ENCODE measurements around the gene AACS. TPM values are rescaled to one million over a fixed set of nuclear protein-coding genes. Genes with fewer than 3 reads are reported as not detected.

Gene AACS
- total and polyA plus RNA-seq, 2 of the 4 experiments (the other 2 are of a cell fraction), result 22.0 to 24.9 TPM

DNA sequence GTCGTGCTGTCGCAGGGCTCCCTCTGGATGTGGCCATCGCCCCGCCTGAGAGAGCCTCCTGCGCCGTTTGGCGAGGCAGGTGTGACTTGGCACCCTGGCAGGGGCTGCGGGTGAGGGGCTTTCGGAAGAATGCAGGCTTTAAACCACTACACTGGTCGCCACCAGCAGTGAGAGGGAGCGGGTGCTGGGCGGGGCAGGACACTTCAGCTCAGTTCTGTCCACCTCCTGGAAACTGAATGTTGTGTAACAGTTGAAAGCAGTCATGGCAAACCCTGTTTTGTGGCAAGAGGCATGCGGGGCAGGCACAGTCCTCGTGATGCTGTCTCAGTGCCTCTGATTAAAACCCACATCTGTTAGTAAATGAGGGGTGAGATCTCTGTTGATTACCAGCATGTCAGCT, 55.9 kb downstream of the AACS start:
- dilution Hi-C loops (cut with HindIII; ENCODE audit: low sequenced_read_pairs, unreplicated experiment), result no loop called here
- H4K91ac ChIP-seq (ENCODE audit: insufficient read depth, low read depth, low read length), result no peak overlapping the region
- DNase-seq, result no peak
- H2AFZ ChIP-seq (replicated peaks; ENCODE audit: low read length, poor library complexity), result no peak overlapping the region
- H3K27ac ChIP-seq (ENCODE audit: insufficient read depth, low read length), result no peak overlapping the region
- in situ Hi-C loops (cut with MboI; ENCODE audit: low sequenced_read_pairs), result no loop called here
- no peak overlapping the region for H3K23ac ChIP-seq (ENCODE audit: low read depth, low read length)
- H3K14ac ChIP-seq (replicated peaks; ENCODE audit: low read depth, low read length), result no peak overlapping the region
- no peak overlapping the region for H2AK5ac ChIP-seq (ENCODE audit: low read depth, low read length)
- ChIA-PET CTCF (no interaction called here), POLR2A (ENCODE audit: unreplicated experiment) (no interaction called here)
- H3K4me2 ChIP-seq (ENCODE audit: low read depth, low read length), result no peak overlapping the region
- no peak overlapping the region for H3K18ac ChIP-seq (ENCODE audit: low read depth, low read length)
- no peaks in the 10 kb centered on the region for H3K27me3 ChIP-seq (ENCODE audit: control insufficient read depth, insufficient read depth, low read length)
- 90% methylated on average over 2 of the region's 14 CpGs; no CpG with 5 or more reads in 1 of the 2 experiments for WGBS, 2 experiments (ENCODE audit: extremely low coverage in 2 of 2, insufficient read length in 1 of 2)
- no peak overlapping the region for H3K9ac ChIP-seq (ENCODE audit: low read depth, low read length)
- H2BK15ac ChIP-seq (ENCODE audit: low read depth, low read length), result no peak overlapping the region
- intact Hi-C loops (cut with micrococcal nuclease), result no loop called here
- no peak overlapping the region for H4K8ac ChIP-seq (ENCODE audit: low read depth in 2 of 2, low read length in 2 of 2)
- no peak overlapping the region for H4K5ac ChIP-seq (ENCODE audit: low read depth, low read length)
- H3K56ac ChIP-seq (ENCODE audit: extremely low read depth, insufficient read depth, low read length), result no peak overlapping the region
- no peaks in the 10 kb centered on the region for H3K9me3 ChIP-seq (ENCODE audit: control insufficient read depth, insufficient read depth, low read length)
- no peak overlapping the region for H3K4me3 ChIP-seq (ENCODE audit: insufficient read depth, low read depth, low read length)
- no peak overlapping the region for H2BK120ac ChIP-seq (ENCODE audit: low read depth, low read length)
- no peak overlapping the region for H2BK20ac ChIP-seq (ENCODE audit: low read depth, low read length)
- H2BK5ac ChIP-seq (ENCODE audit: low read depth, low read length, poor library complexity, severe bottlenecking), result no peak overlapping the region
- no peak overlapping the region for H3K4ac ChIP-seq (ENCODE audit: low read depth, low read length)
- H4K20me1 ChIP-seq (ENCODE audit: insufficient read depth, low read length), result no peaks in the 10 kb centered on the region
- H3K9me1 ChIP-seq (ENCODE audit: insufficient read depth, low read length), result peaks cover 9% of the 10 kb centered on the region; the same call in 1 of the 2 replicates
- H3K4me1 ChIP-seq (ENCODE audit: control insufficient read depth, insufficient read depth, low read length), result no peaks in the 10 kb centered on the region
- peaks cover 23% of the 10 kb centered on the region for H3K36me3 ChIP-seq (ENCODE audit: control insufficient read depth, insufficient read depth, low read length)
- H2AK9ac ChIP-seq (replicated peaks; ENCODE audit: low read depth, low read length, poor library complexity), result no peak overlapping the region
- TF ChIP-seq, protein P1, sequence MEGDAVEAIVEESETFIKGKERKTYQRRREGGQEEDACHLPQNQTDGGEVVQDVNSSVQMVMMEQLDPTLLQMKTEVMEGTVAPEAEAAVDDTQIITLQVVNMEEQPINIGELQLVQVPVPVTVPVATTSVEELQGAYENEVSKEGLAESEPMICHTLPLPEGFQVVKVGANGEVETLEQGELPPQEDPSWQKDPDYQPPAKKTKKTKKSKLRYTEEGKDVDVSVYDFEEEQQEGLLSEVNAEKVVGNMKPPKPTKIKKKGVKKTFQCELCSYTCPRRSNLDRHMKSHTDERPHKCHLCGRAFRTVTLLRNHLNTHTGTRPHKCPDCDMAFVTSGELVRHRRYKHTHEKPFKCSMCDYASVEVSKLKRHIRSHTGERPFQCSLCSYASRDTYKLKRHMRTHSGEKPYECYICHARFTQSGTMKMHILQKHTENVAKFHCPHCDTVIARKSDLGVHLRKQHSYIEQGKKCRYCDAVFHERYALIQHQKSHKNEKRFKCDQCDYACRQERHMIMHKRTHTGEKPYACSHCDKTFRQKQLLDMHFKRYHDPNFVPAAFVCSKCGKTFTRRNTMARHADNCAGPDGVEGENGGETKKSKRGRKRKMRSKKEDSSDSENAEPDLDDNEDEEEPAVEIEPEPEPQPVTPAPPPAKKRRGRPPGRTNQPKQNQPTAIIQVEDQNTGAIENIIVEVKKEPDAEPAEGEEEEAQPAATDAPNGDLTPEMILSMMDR (conservative IDR thresholded peaks at IDR 0.05; ENCODE audit: low read depth, low read length), result no peak
- TF ChIP-seq, protein P2, sequence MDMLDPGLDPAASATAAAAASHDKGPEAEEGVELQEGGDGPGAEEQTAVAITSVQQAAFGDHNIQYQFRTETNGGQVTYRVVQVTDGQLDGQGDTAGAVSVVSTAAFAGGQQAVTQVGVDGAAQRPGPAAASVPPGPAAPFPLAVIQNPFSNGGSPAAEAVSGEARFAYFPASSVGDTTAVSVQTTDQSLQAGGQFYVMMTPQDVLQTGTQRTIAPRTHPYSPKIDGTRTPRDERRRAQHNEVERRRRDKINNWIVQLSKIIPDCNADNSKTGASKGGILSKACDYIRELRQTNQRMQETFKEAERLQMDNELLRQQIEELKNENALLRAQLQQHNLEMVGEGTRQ (IDR thresholded peaks at IDR 0.05; ENCODE audit: low read depth, low read length), result no peak
- TF ChIP-seq BHLHE40 (IDR thresholded peaks at IDR 0.05; ENCODE audit: low read depth, low read length) (no peak), SMC3 (IDR thresholded peaks at IDR 0.05; ENCODE audit: low read depth, low read length) (no peak), ELK1 (IDR thresholded peaks at IDR 0.05; ENCODE audit: borderline replicate concordance, low read depth, low read length) (no peak)
- no peaks in the 10 kb centered on the region; a peak in 1 of 4 replicates for H3K79me1 ChIP-seq (ENCODE audit: low read depth in 1 of 2, low read length in 2 of 2)
- BruUV-seq (replicated peaks), result no TSS peak
- ATAC-seq (ENCODE audit: low read depth), result peak; percentile 17; the same call in 1 of the 2 replicates
